Ascending aorta (tissue), 2 donors: Measurements from ENCODE around the gene ATXN10. TPM values are rescaled to one million over a fixed set of nuclear protein-coding genes. Genes with fewer than 3 reads are reported as not detected.

ENCODE experiments used
- DNase-seq, 2 donors: peaks; one replicate each; pipeline ENCODE4 v3.0.0-alpha.2; 2019; ENCODE audit warnings: low spot score in 2 of 2
- H3K27ac ChIP-seq, 2 donors: fragments of 200-600 bp; sonication (generic); one replicate each; pipeline ENCODE4 v1.5.1; 2016 to 2017; ENCODE audit warnings: mild to moderate bottlenecking in 1 of 2
- H3K27me3 ChIP-seq: fragments of 200-600 bp; sonication (generic); one replicate; pipeline ENCODE4 v1.5.1; 2017
- H3K36me3 ChIP-seq, 2 donors: fragments of 200-600 bp; sonication (generic); one replicate each; pipeline ENCODE4 v1.5.1; 2016
- H3K4me1 ChIP-seq, 2 donors: fragments of 200-600 bp; sonication (generic); one replicate each; pipeline ENCODE4 v1.5.1; 2016 to 2017; ENCODE audit warnings: mild to moderate bottlenecking in 1 of 2
- H3K4me3 ChIP-seq, 2 donors: fragments of 200-600 bp; sonication (generic); one replicate each; pipeline ENCODE4 v1.5.1; 2016 to 2017; ENCODE audit warnings: mild to moderate bottlenecking in 1 of 2
- H3K9me3 ChIP-seq, 2 donors: fragments of 200-600 bp; sonication (generic); one replicate each; pipeline ENCODE4 v1.5.1; 2016
- CTCF ChIP-seq, 3 experiments: fragments of 200-600 bp in 2 of 3; fragments of 450-650 bp in 1 of 3; sonication (generic) in 2 of 3; IDR thresholded peaks; one replicate each; pipeline ENCODE4 v1.5.1; 2016 to 2019; ENCODE audit warnings: antibody characterized with exemption in 3 of 3, mild to moderate bottlenecking in 1 of 3, moderate library complexity in 1 of 3
- intact Hi-C: fragments of 100-400 bp; cut with DNase I; formaldehyde crosslinking; loops from one replicate; pipeline ENCODE4 v1.15.1; 2023
- total RNA-seq: library from RNA; depleted of rRNA; stranded (reverse); fragments of >200 nt; gene quantifications from one replicate; pipeline ENCODE4 v1.1.0, GENCODE V29; 2016

ATXN10 gene
- total RNA-seq, 1 donor from 2014 or later: 82.1 TPM

DNA sequence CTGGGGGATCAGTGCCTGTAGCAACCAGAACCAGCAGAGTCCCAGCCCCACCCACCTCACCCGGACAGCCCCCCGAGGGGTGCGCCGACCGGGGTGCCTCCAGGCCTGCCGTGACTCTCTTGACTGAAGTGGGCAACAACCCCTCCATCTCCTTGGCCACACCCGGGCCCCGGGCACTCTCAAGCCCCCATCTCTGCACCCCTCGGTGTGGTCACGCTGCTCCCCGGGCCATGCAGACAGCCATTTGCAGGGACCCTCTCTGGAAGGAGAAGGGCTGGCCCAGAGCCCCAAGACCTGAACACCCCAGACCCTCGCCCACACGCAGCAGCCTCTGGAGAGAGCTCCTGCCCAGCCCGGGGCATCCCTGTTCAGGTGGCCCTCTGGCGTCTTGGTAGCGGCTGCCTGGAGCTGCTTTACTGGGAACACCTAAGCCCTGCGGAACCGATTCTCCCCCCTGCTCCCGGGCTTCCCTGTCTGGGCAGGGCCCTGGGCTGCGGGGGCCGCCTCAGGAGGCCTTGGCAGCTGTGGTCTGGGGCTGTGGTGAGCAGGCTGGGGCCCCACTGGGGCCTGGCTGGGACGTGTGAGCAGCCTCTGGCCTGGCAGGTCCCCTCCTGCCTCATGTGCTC lies 220.5 kb downstream of the ATXN10 start:
- H3K27me3 ChIP-seq: peaks cover 9% of the 10 kb centered on the region
- intact Hi-C loops: no loop called here
- H3K4me3 ChIP-seq: no peak overlapping the region
- no peaks in the 10 kb centered on the region for H3K4me1 ChIP-seq
- no peak for DNase-seq
- H3K27ac ChIP-seq: no peak overlapping the region
- no peak for TF ChIP-seq CTCF (IDR thresholded peaks at IDR 0.05)
- no peaks in the 10 kb centered on the region for H3K36me3 ChIP-seq
- no peaks in the 10 kb centered on the region for H3K9me3 ChIP-seq

- DNase-seq: no peak
- H3K4me1 ChIP-seq: no peaks in the 10 kb centered on the region
- H3K36me3 ChIP-seq: no peaks in the 10 kb centered on the region
- TF ChIP-seq CTCF (IDR thresholded peaks at IDR 0.05): no peak
- intact Hi-C loops: no loop called here
- peaks cover 9% of the 10 kb centered on the region for H3K27me3 ChIP-seq
- no peak overlapping the region for H3K4me3 ChIP-seq
- no peak overlapping the region for H3K27ac ChIP-seq
- no peaks in the 10 kb centered on the region for H3K9me3 ChIP-seq
Observed at GRCh38 chr22:45892681-45893461, 221.2 kb downstream of the ATXN10 start.

GRCh38 chr22:45893516-45893915 lies 221.9 kb downstream of the ATXN10 start:
- Histone ChIP-seq H3K27me3 (peaks cover 9% of the 10 kb centered on the region), H3K27ac (no peak overlapping the region), H3K36me3 (no peaks in the 10 kb centered on the region), H3K9me3 (no peaks in the 10 kb centered on the region), H3K4me1 (no peaks in the 10 kb centered on the region), H3K4me3 (no peak overlapping the region)
- intact Hi-C loops: no loop called here
- DNase-seq: no peak
- no peak for TF ChIP-seq CTCF (IDR thresholded peaks at IDR 0.05)

Other genes with a start within 250 kb of the ATXN10 start
- 580 TPM for gene FBLN1, start 169.0 kb upstream of the ATXN10 start, total RNA-seq